A549 (cell line): Measurements from ENCODE around the gene POLR2F. TPM values are rescaled to one million over a fixed set of nuclear protein-coding genes. Genes with fewer than 3 reads are reported as not detected.

Source experiments
- ATAC-seq, 2 experiments: fragments of 200-7000 bp in 1 of 2; fragments of >200 bp in 1 of 2; cut with Nextera tagmentation in 1 of 2; cut with Tn5 transposase in 1 of 2; 3 replicates each; pipeline versions ENCODE4 v1.8.0 to v1.9.1; 2018 to 2020; ENCODE audit warnings: mild to moderate bottlenecking in 1 of 2, moderate library complexity in 1 of 2
- CTCF ChIA-PET: fragments of 300-600 bp; sonication (Branson Sonifier 250); formaldehyde crosslinking; extraction: SDS; loops from one replicate; lab custom pipeline; 2021; ENCODE audit warnings: antibody characterized with exemption, inconsistent platforms; lab: Yijun Ruan, JAX
- POLR2A ChIA-PET: fragments of 350-600 bp; formaldehyde crosslinking; extraction: SDS; loops from one replicate; lab custom pipeline; 2021; ENCODE audit warnings: antibody characterized with exemption, inconsistent platforms; lab: Yijun Ruan, JAX
- DNase-seq, 2 experiments: peaks; one replicate each; pipeline versions ENCODE4 v3.0.0 to v3.0.0-alpha.2; 2011 to 2016; ENCODE audit warnings: low read depth in 1 of 2, low spot score in 1 of 2
- FAIRE-seq: peaks from 2 replicates; lab custom pipeline; 2011; peaks lifted over from hg19 to GRCh38; lab: Jason Lieb, UNC
- H3K27ac ChIP-seq, 2 experiments: fragments of >200 bp; sonication (Bioruptor Twin); formaldehyde crosslinking; 3 replicates each; pipeline ENCODE4 v1.5.1; 2016 to 2017
- H3K4me1 ChIP-seq: fragments of >200 bp; sonication (Bioruptor Twin); formaldehyde crosslinking; 3 replicates; pipeline ENCODE4 v1.6.1; 2016
- H3K4me2 ChIP-seq: fragments of >200 bp; sonication (Bioruptor Twin); formaldehyde crosslinking; 3 replicates; pipeline ENCODE4 v1.6.1; 2016
- H3K4me3 ChIP-seq: fragments of >200 bp; sonication (Bioruptor Twin); formaldehyde crosslinking; 3 replicates; pipeline ENCODE4 v1.5.1; 2016
- H3K9me3 ChIP-seq: fragments of >200 bp; sonication (Bioruptor Twin); formaldehyde crosslinking; 3 replicates; pipeline ENCODE4 v1.6.1; 2016
- ATOH8 ChIP-seq: fragments of 250-450 bp; sonication (Bioruptor Pico); IDR thresholded peaks from 2 replicates; pipeline ENCODE4 v1.5.0; 2020; ENCODE audit warnings: low read depth, mild to moderate bottlenecking, moderate library complexity
- BCL3 ChIP-seq: fragments of >200 bp; sonication (Bioruptor Twin); formaldehyde crosslinking; IDR thresholded peaks from 3 replicates; pipeline ENCODE4 v1.6.1; 2016
- BHLHE40 ChIP-seq: IDR thresholded peaks from 2 replicates; pipeline ENCODE4 v1.6.1; 2012; ENCODE audit warnings: low read depth, low read length, inconsistent platforms
- CBX2 ChIP-seq: fragments of 200-600 bp; sonication (generic); IDR thresholded peaks from 2 replicates; pipeline ENCODE4 v1.6.1; 2016; ENCODE audit warnings: low read depth, mild to moderate bottlenecking, borderline replicate concordance
- CHD4 ChIP-seq: fragments of 200-600 bp; sonication (generic); IDR thresholded peaks from 2 replicates; pipeline ENCODE4 v1.6.1; 2016; ENCODE audit warnings: antibody characterized with exemption, mild to moderate bottlenecking, borderline replicate concordance
- E2F6 ChIP-seq: IDR thresholded peaks from 2 replicates; pipeline ENCODE4 v1.6.1; 2012; ENCODE audit warnings: low read depth, borderline replicate concordance
- EP300 ChIP-seq, 2 experiments: fragments of >200 bp; sonication (Bioruptor Twin); formaldehyde crosslinking; IDR thresholded peaks; 2 replicates in 1 of 2; 3 replicates in 1 of 2; pipeline ENCODE4 v1.6.1; 2016 to 2017
- HES2 ChIP-seq: fragments of >200 bp; sonication (Bioruptor Twin); formaldehyde crosslinking; IDR thresholded peaks from 2 replicates; pipeline ENCODE4 v1.6.1; 2016
- HOXB5 ChIP-seq: fragments of 250-450 bp; sonication (Bioruptor Pico); IDR thresholded peaks from 2 replicates; pipeline ENCODE4 v1.5.0; 2020; ENCODE audit warnings: mild to moderate bottlenecking, moderate library complexity
- MAFK ChIP-seq: fragments of 450-650 bp; IDR thresholded peaks from 2 replicates; pipeline ENCODE4 v1.6.1; 2014; ENCODE audit not compliant: partially characterized antibody
- MYC ChIP-seq: IDR thresholded peaks from 2 replicates; pipeline ENCODE4 v1.6.1; 2012; ENCODE audit warnings: mild to moderate bottlenecking, inconsistent platforms, low read length, improper control_type of control experiment, borderline replicate concordance
- PBX3 ChIP-seq: IDR thresholded peaks from 2 replicates; pipeline ENCODE4 v1.6.1; 2012
- RAD21 ChIP-seq, 2 experiments: fragments of >200 bp in 1 of 2; sonication (Bioruptor Twin) in 1 of 2; formaldehyde crosslinking in 1 of 2; IDR thresholded peaks in 1 of 2; conservative IDR thresholded peaks in 1 of 2; 2 replicates in 1 of 2; 3 replicates in 1 of 2; pipeline ENCODE4 v1.6.1; 2012 to 2018; ENCODE audit warnings: inconsistent platforms in 1 of 2
- RARB ChIP-seq: fragments of 250-450 bp; sonication (Bioruptor Pico); IDR thresholded peaks from 2 replicates; pipeline ENCODE4 v1.8.0; 2021; ENCODE audit warnings: mild to moderate bottlenecking, moderate library complexity
- RCOR1 ChIP-seq: fragments of 150-350 bp; IDR thresholded peaks from 2 replicates; pipeline ENCODE4 v1.6.1; 2014; ENCODE audit warnings: antibody characterized with exemption, low read length, low read depth
- REST ChIP-seq: fragments of 200-600 bp; sonication (generic); IDR thresholded peaks from 2 replicates; pipeline ENCODE4 v1.6.1; 2016; ENCODE audit warnings: antibody characterized with exemption, mild to moderate bottlenecking, moderate library complexity
- SMC3 ChIP-seq: fragments of >200 bp; sonication (Bioruptor Twin); formaldehyde crosslinking; IDR thresholded peaks from 3 replicates; pipeline ENCODE4 v1.6.1; 2018; ENCODE audit warnings: inconsistent platforms
- USF2 ChIP-seq: fragments of 450-650 bp; IDR thresholded peaks from 2 replicates; pipeline ENCODE4 v1.6.1; 2014; ENCODE audit warnings: antibody characterized with exemption
- ZNF302 ChIP-seq: fragments of 250-450 bp; sonication (Bioruptor Pico); IDR thresholded peaks from 2 replicates; pipeline ENCODE4 v1.9.0; 2021; ENCODE audit warnings: inconsistent platforms, mild to moderate bottlenecking, moderate library complexity
- ZSCAN20 ChIP-seq: fragments of 250-450 bp; sonication (Bioruptor Pico); IDR thresholded peaks from 2 replicates; pipeline ENCODE4 v1.8.0; 2022; ENCODE audit warnings: mild to moderate bottlenecking, moderate library complexity
- WGBS: methylation state at CpG from one replicate; pipeline ENCODE4 v1.1.6; 2017; ENCODE audit errors: missing lambda C conversion rate; 5-methylcytosine and 5-hydroxymethylcytosine counted together
- polyA plus RNA-seq, 4 experiments: library from polyadenylated mRNA; depleted of rRNA in 3 of 4; stranded (reverse); fragments of >200 nt; fragmentation: RNase III in 1 of 4; extraction: RNeasy Plus Mini Kit Qiagen cat#74134 plus additional on column Dnase treatment in 1 of 4; gene quantifications; 2 replicates in 3 of 4; 3 replicates in 1 of 4; pipeline ENCODE4 v1.2.3, GENCODE V29; 2011 to 2017

The POLR2F gene
- polyA plus RNA-seq, 2 of the 4 experiments (the other 2 are of a cell fraction): 90.0 to 183 TPM

GRCh38 chr22:37981282-37982011 lies 27.9 kb downstream of the POLR2F start:
- Histone ChIP-seq H3K4me1 (no peaks in the 10 kb centered on the region), H3K4me2 (no peak overlapping the region), H3K27ac (no peak overlapping the region), H3K9me3 (no peaks in the 10 kb centered on the region), H3K4me3 (no peak overlapping the region)
- DNase-seq (no peak), FAIRE-seq (no peak), ATAC-seq (no peak)
- ChIA-PET POLR2A (no interaction called here), CTCF (interaction anchor here (1.1 to 1.6 kb wide), 2 partner anchors 17 to 47 kb away, joined by 3 read pairs; no protein-coding TSS in a partner anchor)
- 85% methylated on average over 6 of the region's 6 CpGs for WGBS
- TF ChIP-seq BHLHE40 (no peak), EP300 (IDR thresholded peaks at IDR 0.05) (no peak), CBX2 (no peak), ZSCAN20 (CRISPR knock-in tag) (no peak), HES2 (no peak), MYC (no peak), HOXB5 (CRISPR knock-in tag) (no peak), ATOH8 (no peak), PBX3 (no peak), MAFK (no peak), RAD21 (conservative IDR thresholded peaks at IDR 0.05 in 1 of 2, IDR thresholded peaks at IDR 0.05 in 1 of 2) (no peak)

- TF ChIP-seq E2F6 (no peak), CHD4 (no peak), USF2 (no peak), ZNF302 (no peak), RCOR1 (no peak), REST (no peak), SMC3 (no peak), RARB (no peak), RAD21 (conservative IDR thresholded peaks at IDR 0.05 in 1 of 2, IDR thresholded peaks at IDR 0.05 in 1 of 2) (no peak), CBX2 (no peak), BCL3 (no peak)
- CTCF ChIA-PET: interaction anchor here (0.5 to 1.1 kb wide), 2 partner anchors 12 to 18 kb away, joined by 3 read pairs; no protein-coding TSS in a partner anchor
- 81% methylated on average over 5 of the region's 8 CpGs for WGBS
- no peaks in the 10 kb centered on the region for H3K4me1 ChIP-seq
- ATAC-seq (no peak; a peak in 1 of 6 replicates), FAIRE-seq (no peak), DNase-seq (no peak)
- H3K4me2 ChIP-seq: no peak overlapping the region
- no peak overlapping the region for H3K27ac ChIP-seq
- H3K4me3 ChIP-seq: no peak overlapping the region
- POLR2A ChIA-PET: no interaction called here
- no peaks in the 10 kb centered on the region for H3K9me3 ChIP-seq
Measured at GRCh38 chr22:37982151-37982785, 28.8 kb downstream of the POLR2F start.
